GM13977 (cell line): ENCODE results near the gene NOL4L.

Experiments
- DNase-seq: peaks from one replicate; pipeline ENCODE4 v3.0.0; 2012; ENCODE audit warnings: low spot score
- in situ Hi-C: fragments of 300-500 bp; cut with MboI; formaldehyde crosslinking; loops from one replicate; pipeline ENCODE4 v1.12.0; 2022; ENCODE audit warnings: low sequenced_read_pairs, low pct_unique_long_range_greater_than_20kb, mixed read lengths, inconsistent platforms; ENCODE audit not compliant: unreplicated experiment
- TF ChIP-seq, protein P1 (sequence below): IDR thresholded peaks from 2 replicates; pipeline ENCODE4 v1.5.1; 2012; ENCODE audit warnings: mild to moderate bottlenecking, control low read depth; ENCODE audit not compliant: insufficient read depth; ENCODE audit errors: extremely low read depth, missing control alignments

The NOL4L gene

GRCh38 chr20:32451682-32452461 is 133.3 kb downstream of the NOL4L start:
- in situ Hi-C loops, result no loop called here
- TF ChIP-seq, protein P1, sequence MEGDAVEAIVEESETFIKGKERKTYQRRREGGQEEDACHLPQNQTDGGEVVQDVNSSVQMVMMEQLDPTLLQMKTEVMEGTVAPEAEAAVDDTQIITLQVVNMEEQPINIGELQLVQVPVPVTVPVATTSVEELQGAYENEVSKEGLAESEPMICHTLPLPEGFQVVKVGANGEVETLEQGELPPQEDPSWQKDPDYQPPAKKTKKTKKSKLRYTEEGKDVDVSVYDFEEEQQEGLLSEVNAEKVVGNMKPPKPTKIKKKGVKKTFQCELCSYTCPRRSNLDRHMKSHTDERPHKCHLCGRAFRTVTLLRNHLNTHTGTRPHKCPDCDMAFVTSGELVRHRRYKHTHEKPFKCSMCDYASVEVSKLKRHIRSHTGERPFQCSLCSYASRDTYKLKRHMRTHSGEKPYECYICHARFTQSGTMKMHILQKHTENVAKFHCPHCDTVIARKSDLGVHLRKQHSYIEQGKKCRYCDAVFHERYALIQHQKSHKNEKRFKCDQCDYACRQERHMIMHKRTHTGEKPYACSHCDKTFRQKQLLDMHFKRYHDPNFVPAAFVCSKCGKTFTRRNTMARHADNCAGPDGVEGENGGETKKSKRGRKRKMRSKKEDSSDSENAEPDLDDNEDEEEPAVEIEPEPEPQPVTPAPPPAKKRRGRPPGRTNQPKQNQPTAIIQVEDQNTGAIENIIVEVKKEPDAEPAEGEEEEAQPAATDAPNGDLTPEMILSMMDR, result peak; percentile 14
- no peak for DNase-seq

DNA sequence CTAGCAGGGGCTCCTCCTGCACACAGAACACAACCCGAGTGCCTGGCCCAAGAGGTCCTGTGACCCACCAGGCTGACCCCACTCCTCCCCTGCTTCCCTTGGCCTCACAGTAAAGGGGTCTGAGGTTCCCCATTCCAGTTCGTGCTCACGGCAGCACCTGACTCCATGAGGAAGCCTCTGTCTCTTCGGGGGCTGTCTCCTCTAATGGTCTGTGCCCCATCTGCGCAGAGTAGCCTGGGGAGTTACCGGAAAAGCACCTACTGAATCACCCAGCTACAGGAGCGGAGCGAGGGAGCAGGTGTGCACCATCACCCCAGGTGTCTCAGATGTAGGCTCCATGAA is 133.8 kb downstream of the NOL4L start:
- DNase-seq, result no peak
- in situ Hi-C loops, result no loop called here
- TF ChIP-seq, protein P1, result no peak

GRCh38 chr20:32450484-32451061 is 134.6 kb downstream of the NOL4L start:
- in situ Hi-C loops, result no loop called here
- TF ChIP-seq, protein P1, result no peak
- no peak for DNase-seq

- no peak for DNase-seq
- TF ChIP-seq, protein P1, result no peak
- in situ Hi-C loops, result no loop called here
Measured at GRCh38 chr20:32449890-32450401, 135.2 kb downstream of the NOL4L start.

GRCh38 chr20:32449057-32449889 is 135.9 kb downstream of the NOL4L start:
- in situ Hi-C loops, result no loop called here
- TF ChIP-seq, protein P1, result no peak
- no peak for DNase-seq

GRCh38 chr20:32448306-32449056 is 136.7 kb downstream of the NOL4L start:
- TF ChIP-seq, protein P1, result no peak
- in situ Hi-C loops, result no loop called here

More at GRCh38 chr20:32448306-32449056, 136.7 kb downstream of the NOL4L start:
- no peak for DNase-seq
